A549 (cell line): ENCODE results near the gene TRIM73.
"Not testable (repeated sequence)": the region's sequence is repeated elsewhere in the genome, so short reads cannot be mapped to it uniquely, and the experiment has no call there.

Source experiments
- ESRRA ChIP-seq: fragments of 150-350 bp; IDR thresholded peaks from 2 replicates; pipeline ENCODE4 v1.6.1; 2014; ENCODE audit warnings: mild to moderate bottlenecking, low read length, borderline replicate concordance
- MAFK ChIP-seq: fragments of 450-650 bp; IDR thresholded peaks from 2 replicates; pipeline ENCODE4 v1.6.1; 2014; ENCODE audit not compliant: partially characterized antibody
- POLR2A ChIP-seq: IDR thresholded peaks from 2 replicates; pipeline ENCODE4 v1.6.1; 2012; ENCODE audit warnings: mild to moderate bottlenecking, low read length
- TF ChIP-seq, protein P1 (sequence below): fragments of >200 bp; sonication (Bioruptor Twin); formaldehyde crosslinking; IDR thresholded peaks from 3 replicates; pipeline ENCODE4 v1.5.1; 2016

DNA sequence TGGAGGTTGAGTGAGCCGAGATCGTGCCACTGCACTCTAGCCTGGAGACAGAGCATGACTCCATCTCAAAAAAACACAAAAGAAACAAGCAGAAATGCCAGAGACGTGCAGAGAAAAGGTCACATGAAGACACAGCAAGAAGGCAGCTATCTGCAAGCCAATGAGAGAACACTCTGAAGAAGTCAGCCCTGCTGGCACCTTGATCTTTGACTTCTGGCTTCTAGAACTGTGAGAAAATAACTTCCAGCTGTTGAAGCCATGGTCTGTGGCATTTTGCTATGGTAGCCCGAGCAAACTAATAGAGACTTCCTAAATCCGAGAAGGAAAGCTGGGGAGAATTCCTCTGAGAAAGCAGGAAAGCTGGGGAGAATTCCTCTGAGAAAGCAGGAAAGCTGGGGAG is 54.5 kb downstream of the TRIM73 start:
- TF ChIP-seq, protein P1, sequence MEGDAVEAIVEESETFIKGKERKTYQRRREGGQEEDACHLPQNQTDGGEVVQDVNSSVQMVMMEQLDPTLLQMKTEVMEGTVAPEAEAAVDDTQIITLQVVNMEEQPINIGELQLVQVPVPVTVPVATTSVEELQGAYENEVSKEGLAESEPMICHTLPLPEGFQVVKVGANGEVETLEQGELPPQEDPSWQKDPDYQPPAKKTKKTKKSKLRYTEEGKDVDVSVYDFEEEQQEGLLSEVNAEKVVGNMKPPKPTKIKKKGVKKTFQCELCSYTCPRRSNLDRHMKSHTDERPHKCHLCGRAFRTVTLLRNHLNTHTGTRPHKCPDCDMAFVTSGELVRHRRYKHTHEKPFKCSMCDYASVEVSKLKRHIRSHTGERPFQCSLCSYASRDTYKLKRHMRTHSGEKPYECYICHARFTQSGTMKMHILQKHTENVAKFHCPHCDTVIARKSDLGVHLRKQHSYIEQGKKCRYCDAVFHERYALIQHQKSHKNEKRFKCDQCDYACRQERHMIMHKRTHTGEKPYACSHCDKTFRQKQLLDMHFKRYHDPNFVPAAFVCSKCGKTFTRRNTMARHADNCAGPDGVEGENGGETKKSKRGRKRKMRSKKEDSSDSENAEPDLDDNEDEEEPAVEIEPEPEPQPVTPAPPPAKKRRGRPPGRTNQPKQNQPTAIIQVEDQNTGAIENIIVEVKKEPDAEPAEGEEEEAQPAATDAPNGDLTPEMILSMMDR: not testable (repeated sequence)
- not testable (repeated sequence) for TF ChIP-seq POLR2A, MAFK, ESRRA
